ENCODE results near the gene SNX17. TPM values are rescaled to one million over a fixed set of nuclear protein-coding genes. Genes with fewer than 3 reads are reported as not detected.

SNX17 gene
- total and polyA plus RNA-seq, 2 of the 4 experiments (the other 2 are of a cell fraction), result 102 to 130 TPM

DNA sequence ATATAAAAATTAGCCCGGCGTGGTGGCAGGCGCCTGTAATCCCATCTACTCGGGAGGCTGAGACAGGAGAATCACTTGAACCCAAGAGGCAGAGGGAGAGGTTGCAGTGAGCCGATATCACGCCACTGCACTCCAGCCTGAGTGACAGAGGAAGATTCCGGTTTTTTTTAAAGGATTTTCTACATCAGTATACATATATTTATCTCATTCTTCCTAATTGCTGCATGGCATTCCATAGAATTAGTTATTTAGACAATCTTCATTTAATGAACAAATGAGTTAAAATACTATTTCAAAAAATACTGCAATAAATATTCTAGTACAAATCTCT, 15.9 kb upstream of the SNX17 start:
- peaks cover 8% of the 10 kb centered on the region for H3K4me1 ChIP-seq (ENCODE audit: control insufficient read depth, insufficient read depth, low read length)

More for the DNA sequence above, 15.9 kb upstream of the SNX17 start:
- in situ Hi-C loops (cut with MboI; ENCODE audit: low sequenced_read_pairs), result no loop called here
- H2AK5ac ChIP-seq (ENCODE audit: low read depth, low read length), result no peak overlapping the region
- H3K4me3 ChIP-seq (ENCODE audit: insufficient read depth, low read depth, low read length), result no peak overlapping the region
- ATAC-seq (ENCODE audit: low read depth) (no peak), DNase-seq (no peak)
- H2BK5ac ChIP-seq (ENCODE audit: low read depth, low read length, poor library complexity, severe bottlenecking), result no peak overlapping the region
- H4K20me1 ChIP-seq (ENCODE audit: insufficient read depth, low read length), result no peaks in the 10 kb centered on the region; the same call in 1 of the 2 replicates
- no peak overlapping the region for H3K56ac ChIP-seq (ENCODE audit: extremely low read depth, insufficient read depth, low read length)
- ChIA-PET CTCF (interaction anchor here (0.6 kb wide), 1 partner anchor 15 kb away, joined by 3 read pairs; no protein-coding TSS in a partner anchor), POLR2A (ENCODE audit: unreplicated experiment) (no interaction called here)
- no peak overlapping the region for H2AFZ ChIP-seq (replicated peaks; ENCODE audit: low read length, poor library complexity)
- H3K14ac ChIP-seq (replicated peaks; ENCODE audit: low read depth, low read length), result no peak overlapping the region
- H3K9me3 ChIP-seq (ENCODE audit: control insufficient read depth, insufficient read depth, low read length), result no peaks in the 10 kb centered on the region
- no peaks in the 10 kb centered on the region for H3K36me3 ChIP-seq (ENCODE audit: control insufficient read depth, insufficient read depth, low read length)
- H3K18ac ChIP-seq (ENCODE audit: low read depth, low read length), result no peak overlapping the region
- no peak overlapping the region for H2BK120ac ChIP-seq (ENCODE audit: low read depth, low read length)
- H3K4me2 ChIP-seq (ENCODE audit: low read depth, low read length), result no peak overlapping the region
- H3K9me1 ChIP-seq (ENCODE audit: insufficient read depth, low read length), result no peaks in the 10 kb centered on the region; the same call in 1 of the 2 replicates
- no peak overlapping the region for H2BK20ac ChIP-seq (ENCODE audit: low read depth, low read length)
- H4K91ac ChIP-seq (ENCODE audit: insufficient read depth, low read depth, low read length), result no peak overlapping the region
- H3K9ac ChIP-seq (ENCODE audit: low read depth, low read length), result no peak overlapping the region
- no peak overlapping the region for H3K23ac ChIP-seq (ENCODE audit: low read depth, low read length)
- H3K27ac ChIP-seq (ENCODE audit: insufficient read depth, low read length), result no peak overlapping the region
- TF ChIP-seq RCOR1 (IDR thresholded peaks at IDR 0.05; ENCODE audit: insufficient replicate concordance, low read length) (no peak), FOS (IDR thresholded peaks at IDR 0.05; ENCODE audit: low read depth, low read length) (no peak), MAZ (IDR thresholded peaks at IDR 0.05; ENCODE audit: borderline replicate concordance, low read depth, low read length) (no peak), RAD21 (IDR thresholded peaks at IDR 0.05; ENCODE audit: low read length) (no peak), CEBPB (IDR thresholded peaks at IDR 0.05; ENCODE audit: low read depth, low read length) (no peak), POLR2A (IDR thresholded peaks at IDR 0.05; ENCODE audit: low read depth, low read length) (no peak), NFE2L2 (IDR thresholded peaks at IDR 0.05; ENCODE audit: low read depth, low read length) (no peak)
- TF ChIP-seq, protein P1, sequence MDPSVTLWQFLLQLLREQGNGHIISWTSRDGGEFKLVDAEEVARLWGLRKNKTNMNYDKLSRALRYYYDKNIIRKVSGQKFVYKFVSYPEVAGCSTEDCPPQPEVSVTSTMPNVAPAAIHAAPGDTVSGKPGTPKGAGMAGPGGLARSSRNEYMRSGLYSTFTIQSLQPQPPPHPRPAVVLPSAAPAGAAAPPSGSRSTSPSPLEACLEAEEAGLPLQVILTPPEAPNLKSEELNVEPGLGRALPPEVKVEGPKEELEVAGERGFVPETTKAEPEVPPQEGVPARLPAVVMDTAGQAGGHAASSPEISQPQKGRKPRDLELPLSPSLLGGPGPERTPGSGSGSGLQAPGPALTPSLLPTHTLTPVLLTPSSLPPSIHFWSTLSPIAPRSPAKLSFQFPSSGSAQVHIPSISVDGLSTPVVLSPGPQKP (IDR thresholded peaks at IDR 0.05; ENCODE audit: borderline replicate concordance, low read depth, low read length), result no peak
- TF ChIP-seq, protein P2, sequence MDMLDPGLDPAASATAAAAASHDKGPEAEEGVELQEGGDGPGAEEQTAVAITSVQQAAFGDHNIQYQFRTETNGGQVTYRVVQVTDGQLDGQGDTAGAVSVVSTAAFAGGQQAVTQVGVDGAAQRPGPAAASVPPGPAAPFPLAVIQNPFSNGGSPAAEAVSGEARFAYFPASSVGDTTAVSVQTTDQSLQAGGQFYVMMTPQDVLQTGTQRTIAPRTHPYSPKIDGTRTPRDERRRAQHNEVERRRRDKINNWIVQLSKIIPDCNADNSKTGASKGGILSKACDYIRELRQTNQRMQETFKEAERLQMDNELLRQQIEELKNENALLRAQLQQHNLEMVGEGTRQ (IDR thresholded peaks at IDR 0.05; ENCODE audit: low read depth, low read length), result no peak
- no peak overlapping the region for H2AK9ac ChIP-seq (replicated peaks; ENCODE audit: low read depth, low read length, poor library complexity)
- H3K79me1 ChIP-seq (ENCODE audit: low read depth in 1 of 2, low read length in 2 of 2), result peaks cover 21 to 49% of the 10 kb centered on the region in 2 experiments
- no peak overlapping the region for H4K5ac ChIP-seq (ENCODE audit: low read depth, low read length)
- H2BK15ac ChIP-seq (ENCODE audit: low read depth, low read length), result no peak overlapping the region
- BruUV-seq (replicated peaks), result no TSS peak
- no peaks in the 10 kb centered on the region for H3K27me3 ChIP-seq (ENCODE audit: control insufficient read depth, insufficient read depth, low read length)
- no peak overlapping the region for H3K4ac ChIP-seq (ENCODE audit: low read depth, low read length)
- intact Hi-C loops (cut with micrococcal nuclease), result no loop called here
- WGBS, 2 experiments (ENCODE audit: extremely low coverage in 2 of 2, insufficient read length in 1 of 2), result no CpG with 5 or more reads among the region's 7 CpGs
- dilution Hi-C loops (cut with HindIII; ENCODE audit: low sequenced_read_pairs, unreplicated experiment), result no loop called here
- H4K8ac ChIP-seq (ENCODE audit: low read depth in 2 of 2, low read length in 2 of 2), result no peak overlapping the region

All from IMR-90 (cell line).